Measurements from ENCODE around the gene MYT1. TPM values are rescaled to one million over a fixed set of nuclear protein-coding genes. Genes with fewer than 3 reads are reported as not detected.

Gene MYT1
- total and polyA plus RNA-seq, 9 of the 15 experiments (the other 6 are each of a cell fraction or from before 2014, with no cell fraction given): 0.02 to 0.12 (median 0.06) TPM; not detected in 4

DNA sequence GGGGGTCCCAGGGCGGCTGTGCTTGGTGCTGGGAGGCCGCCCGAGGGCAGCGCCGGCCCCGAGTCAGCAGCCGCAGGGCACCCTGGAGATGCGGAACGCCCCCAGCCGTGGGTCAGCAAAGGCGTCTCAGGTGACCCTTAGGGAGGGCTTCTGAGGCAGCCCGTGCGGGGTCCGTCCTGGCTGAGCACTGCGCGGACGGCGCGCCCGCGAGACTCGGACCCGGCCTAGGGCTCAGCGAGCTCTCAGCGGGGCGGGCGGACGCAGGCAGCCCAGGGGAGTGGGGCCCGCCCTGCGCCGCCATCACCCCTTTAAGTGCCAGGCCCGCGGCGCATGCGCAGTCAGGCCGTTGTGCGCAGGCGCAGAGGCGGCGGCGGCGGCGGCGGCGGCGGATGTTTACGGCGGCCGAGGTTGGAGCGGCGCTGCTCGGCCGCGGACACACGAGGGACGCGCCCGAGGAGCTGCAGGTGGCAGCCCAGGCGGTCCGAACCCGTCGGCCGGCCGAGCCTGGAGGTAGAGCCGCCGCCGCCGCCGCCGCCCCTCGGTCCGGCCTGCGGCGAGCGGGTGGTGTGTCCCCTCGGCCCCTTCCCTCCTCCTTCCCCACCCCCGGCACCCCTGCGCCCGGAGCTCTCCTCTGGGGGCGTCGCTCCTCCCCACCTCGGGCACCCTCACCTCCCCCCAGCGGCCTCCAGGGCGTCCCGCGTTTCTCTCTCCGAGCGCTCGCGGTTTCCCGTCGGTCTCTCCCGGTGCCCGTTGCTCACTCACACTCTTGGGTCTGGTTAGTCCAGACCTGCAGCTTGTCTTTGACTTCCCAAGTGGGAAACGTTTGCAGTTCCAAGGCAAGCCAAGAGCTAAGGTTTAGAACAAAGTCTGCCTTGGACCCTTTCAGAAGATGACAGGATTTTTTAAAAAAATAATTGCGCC lies 91.4 kb downstream of the MYT1 start, which contains the start of gene PCMTD2 (continued):
- TF ChIP-seq, protein P1, sequence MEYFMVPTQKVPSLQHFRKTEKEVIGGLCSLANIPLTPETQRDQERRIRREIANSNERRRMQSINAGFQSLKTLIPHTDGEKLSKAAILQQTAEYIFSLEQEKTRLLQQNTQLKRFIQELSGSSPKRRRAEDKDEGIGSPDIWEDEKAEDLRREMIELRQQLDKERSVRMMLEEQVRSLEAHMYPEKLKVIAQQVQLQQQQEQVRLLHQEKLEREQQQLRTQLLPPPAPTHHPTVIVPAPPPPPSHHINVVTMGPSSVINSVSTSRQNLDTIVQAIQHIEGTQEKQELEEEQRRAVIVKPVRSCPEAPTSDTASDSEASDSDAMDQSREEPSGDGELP (CRISPR knock-in tag; IDR thresholded peaks at IDR 0.05; ENCODE audit: borderline replicate concordance): peak; percentile 77; the same call in 1 of the 2 replicates
- TF ChIP-seq NR3C1 (CRISPR knock-in tag; IDR thresholded peaks at IDR 0.05) (peak; percentile 98), PURB (CRISPR knock-in tag; IDR thresholded peaks at IDR 0.05; ENCODE audit: low read depth) (no peak), HOXB6 (CRISPR knock-in tag; IDR thresholded peaks at IDR 0.05; ENCODE audit: borderline replicate concordance) (no peak), ETV6 (IDR thresholded peaks at IDR 0.05; ENCODE audit: borderline replicate concordance in 1 of 2, low read depth in 2 of 2, low read length in 1 of 2) (no peak), ETV6 (CRISPR knock-in tag; IDR thresholded peaks at IDR 0.05; ENCODE audit: borderline replicate concordance) (peak; percentile 94; the same call in 1 of the 2 replicates), ARID1B (IDR thresholded peaks at IDR 0.05) (no peak), JUND (IDR thresholded peaks at IDR 0.05; ENCODE audit: borderline replicate concordance, low read depth, low read length) (peak; percentile 49), JUND (tag; IDR thresholded peaks at IDR 0.05; ENCODE audit: borderline replicate concordance, low read depth, low read length) (no peak), MCM5 (IDR thresholded peaks at IDR 0.05; ENCODE audit: low read depth) (no peak), CTBP1 (IDR thresholded peaks at IDR 0.05; ENCODE audit: borderline replicate concordance) (peak; percentile 88)
- TF ChIP-seq, protein P2, sequence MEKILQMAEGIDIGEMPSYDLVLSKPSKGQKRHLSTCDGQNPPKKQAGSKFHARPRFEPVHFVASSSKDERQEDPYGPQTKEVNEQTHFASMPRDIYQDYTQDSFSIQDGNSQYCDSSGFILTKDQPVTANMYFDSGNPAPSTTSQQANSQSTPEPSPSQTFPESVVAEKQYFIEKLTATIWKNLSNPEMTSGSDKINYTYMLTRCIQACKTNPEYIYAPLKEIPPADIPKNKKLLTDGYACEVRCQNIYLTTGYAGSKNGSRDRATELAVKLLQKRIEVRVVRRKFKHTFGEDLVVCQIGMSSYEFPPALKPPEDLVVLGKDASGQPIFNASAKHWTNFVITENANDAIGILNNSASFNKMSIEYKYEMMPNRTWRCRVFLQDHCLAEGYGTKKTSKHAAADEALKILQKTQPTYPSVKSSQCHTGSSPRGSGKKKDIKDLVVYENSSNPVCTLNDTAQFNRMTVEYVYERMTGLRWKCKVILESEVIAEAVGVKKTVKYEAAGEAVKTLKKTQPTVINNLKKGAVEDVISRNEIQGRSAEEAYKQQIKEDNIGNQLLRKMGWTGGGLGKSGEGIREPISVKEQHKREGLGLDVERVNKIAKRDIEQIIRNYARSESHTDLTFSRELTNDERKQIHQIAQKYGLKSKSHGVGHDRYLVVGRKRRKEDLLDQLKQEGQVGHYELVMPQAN (IDR thresholded peaks at IDR 0.05; ENCODE audit: borderline replicate concordance): peak; percentile 37; the same call in 1 of the 2 replicates
- TF ChIP-seq, protein P3, sequence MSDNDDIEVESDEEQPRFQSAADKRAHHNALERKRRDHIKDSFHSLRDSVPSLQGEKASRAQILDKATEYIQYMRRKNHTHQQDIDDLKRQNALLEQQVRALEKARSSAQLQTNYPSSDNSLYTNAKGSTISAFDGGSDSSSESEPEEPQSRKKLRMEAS (CRISPR knock-in tag; IDR thresholded peaks at IDR 0.05): peak; percentile 99
- TF ChIP-seq, protein P4, sequence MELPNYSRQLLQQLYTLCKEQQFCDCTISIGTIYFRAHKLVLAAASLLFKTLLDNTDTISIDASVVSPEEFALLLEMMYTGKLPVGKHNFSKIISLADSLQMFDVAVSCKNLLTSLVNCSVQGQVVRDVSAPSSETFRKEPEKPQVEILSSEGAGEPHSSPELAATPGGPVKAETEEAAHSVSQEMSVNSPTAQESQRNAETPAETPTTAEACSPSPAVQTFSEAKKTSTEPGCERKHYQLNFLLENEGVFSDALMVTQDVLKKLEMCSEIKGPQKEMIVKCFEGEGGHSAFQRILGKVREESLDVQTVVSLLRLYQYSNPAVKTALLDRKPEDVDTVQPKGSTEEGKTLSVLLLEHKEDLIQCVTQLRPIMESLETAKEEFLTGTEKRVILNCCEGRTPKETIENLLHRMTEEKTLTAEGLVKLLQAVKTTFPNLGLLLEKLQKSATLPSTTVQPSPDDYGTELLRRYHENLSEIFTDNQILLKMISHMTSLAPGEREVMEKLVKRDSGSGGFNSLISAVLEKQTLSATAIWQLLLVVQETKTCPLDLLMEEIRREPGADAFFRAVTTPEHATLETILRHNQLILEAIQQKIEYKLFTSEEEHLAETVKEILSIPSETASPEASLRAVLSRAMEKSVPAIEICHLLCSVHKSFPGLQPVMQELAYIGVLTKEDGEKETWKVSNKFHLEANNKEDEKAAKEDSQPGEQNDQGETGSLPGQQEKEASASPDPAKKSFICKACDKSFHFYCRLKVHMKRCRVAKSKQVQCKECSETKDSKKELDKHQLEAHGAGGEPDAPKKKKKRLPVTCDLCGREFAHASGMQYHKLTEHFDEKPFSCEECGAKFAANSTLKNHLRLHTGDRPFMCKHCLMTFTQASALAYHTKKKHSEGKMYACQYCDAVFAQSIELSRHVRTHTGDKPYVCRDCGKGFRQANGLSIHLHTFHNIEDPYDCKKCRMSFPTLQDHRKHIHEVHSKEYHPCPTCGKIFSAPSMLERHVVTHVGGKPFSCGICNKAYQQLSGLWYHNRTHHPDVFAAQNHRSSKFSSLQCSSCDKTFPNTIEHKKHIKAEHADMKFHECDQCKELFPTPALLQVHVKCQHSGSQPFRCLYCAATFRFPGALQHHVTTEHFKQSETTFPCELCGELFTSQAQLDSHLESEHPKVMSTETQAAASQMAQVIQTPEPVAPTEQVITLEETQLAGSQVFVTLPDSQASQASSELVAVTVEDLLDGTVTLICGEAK (IDR thresholded peaks at IDR 0.05): peak; percentile 38; the same call in 1 of the 2 replicates
- TF ChIP-seq, protein P4 (CRISPR knock-in tag; IDR thresholded peaks at IDR 0.05): no peak
